H1 (cell line): Measurements from ENCODE around the gene ZNF304. TPM values are rescaled to one million over a fixed set of nuclear protein-coding genes. Genes with fewer than 3 reads are reported as not detected.

Source experiments
- CTCF ChIA-PET: fragments of 300-600 bp; sonication (Branson Sonifier 250); formaldehyde crosslinking; loops from one replicate; lab custom pipeline; 2021; ENCODE audit not compliant: partially characterized antibody; lab: Charles Lee
- POLR2A ChIA-PET: fragments of 300-600 bp; sonication (Branson Sonifier 250); formaldehyde crosslinking; loops from one replicate; lab custom pipeline; 2021; ENCODE audit warnings: inconsistent platforms; ENCODE audit not compliant: partially characterized antibody; lab: Charles Lee
- DNase-seq, 2 experiments: peaks; one replicate each; pipeline versions ENCODE4 v3.0.0 to v3.0.0-alpha.2; 2010 to 2022; ENCODE audit warnings: low spot score in 2 of 2, low read depth in 1 of 2, mixed read lengths in 1 of 2
- FAIRE-seq: peaks from 2 replicates; lab custom pipeline; 2011; peaks lifted over from hg19 to GRCh38; lab: Jason Lieb, UNC
- H2AFZ ChIP-seq: 2 replicates; pipeline ENCODE4 v1.8.1; 2012; ENCODE audit warnings: low read length, inconsistent platforms
- H2AK5ac ChIP-seq: 2 replicates; pipeline ENCODE4 v1.6.1; 2013; ENCODE audit warnings: low read depth, low read length
- H2BK120ac ChIP-seq: replicated peaks from 2 replicates; pipeline ENCODE3; 2013; ENCODE audit warnings: low read depth, low read length, inconsistent platforms
- H2BK12ac ChIP-seq: 2 replicates; pipeline ENCODE4 v1.6.1; 2013; ENCODE audit warnings: low read depth, low read length
- H2BK15ac ChIP-seq: 2 replicates; pipeline ENCODE4 v1.6.1; 2013; ENCODE audit warnings: low read length
- H2BK20ac ChIP-seq: 2 replicates; pipeline ENCODE4 v1.6.1; 2013; ENCODE audit warnings: low read length
- H2BK5ac ChIP-seq: 2 replicates; pipeline ENCODE4 v1.6.1; 2013; ENCODE audit warnings: low read depth, low read length
- H3K14ac ChIP-seq: 2 replicates; pipeline ENCODE4 v1.6.1; 2013; ENCODE audit warnings: inconsistent platforms; ENCODE audit not compliant: insufficient read length
- H3K18ac ChIP-seq: 2 replicates; pipeline ENCODE4 v1.6.1; 2013; ENCODE audit warnings: low read length; ENCODE audit errors: extremely low read depth
- H3K23ac ChIP-seq: 2 replicates; pipeline ENCODE4 v1.6.1; 2013; ENCODE audit warnings: inconsistent platforms; ENCODE audit not compliant: insufficient read length
- H3K23me2 ChIP-seq: 2 replicates; pipeline ENCODE4 v1.6.1; 2013; ENCODE audit warnings: low read depth, low read length
- H3K27ac ChIP-seq: 2 replicates; pipeline ENCODE4 v1.6.1; 2011; ENCODE audit warnings: low read depth, low read length, inconsistent platforms
- H3K27me3 ChIP-seq, 4 experiments: replicated peaks in 1 of 4; 1 replicate in 1 of 4; 2 replicates in 3 of 4; pipeline versions ENCODE4 v1.6.1 to v1.8.1; 2011 to 2013; ENCODE audit warnings: low read length in 3 of 4, mild to moderate bottlenecking in 3 of 4, inconsistent platforms in 2 of 4, mixed read lengths in 2 of 4, moderate library complexity in 1 of 4; ENCODE audit not compliant: control insufficient read depth in 3 of 4, insufficient read depth in 3 of 4; ENCODE audit errors: extremely low read depth in 1 of 4
- H3K36me3 ChIP-seq, 4 experiments: 2 replicates each; pipeline versions ENCODE4 v1.6.1 to v1.8.1; 2011 to 2013; ENCODE audit warnings: mild to moderate bottlenecking in 4 of 4, low read length in 3 of 4, moderate library complexity in 2 of 4, control low read depth in 1 of 4, inconsistent platforms in 1 of 4; ENCODE audit not compliant: insufficient read depth in 4 of 4, control insufficient read depth in 2 of 4
- H3K4ac ChIP-seq: replicated peaks from 2 replicates; pipeline ENCODE3; 2013; ENCODE audit warnings: low read length, low read depth, mixed read lengths, inconsistent platforms; ENCODE audit not compliant: insufficient read length
- H3K4me1 ChIP-seq, 4 experiments: replicated peaks in 1 of 4; 1 replicate in 1 of 4; 2 replicates in 3 of 4; pipeline versions ENCODE4 v1.6.1 to v1.8.1; 2011 to 2013; ENCODE audit warnings: low read length in 3 of 4, inconsistent platforms in 2 of 4, mixed read lengths in 1 of 4; ENCODE audit not compliant: insufficient read depth in 4 of 4, control insufficient read depth in 3 of 4
- H3K4me2 ChIP-seq, 2 experiments: 2 replicates each; pipeline versions ENCODE4 v1.6.1 to v1.8.1; 2011 to 2013; ENCODE audit warnings: low read depth in 2 of 2, low read length in 2 of 2, control low read depth in 1 of 2, inconsistent platforms in 1 of 2, mild to moderate bottlenecking in 1 of 2; ENCODE audit not compliant: insufficient read depth in 1 of 2
- H3K4me3 ChIP-seq, 4 experiments: fragments of 200-600, 300-600 bp in 1 of 4; sonication (generic), shearing (Covaris generic), sonication (Bioruptor Twin) in 1 of 4; 2 replicates each; pipeline versions ENCODE4 v1.5.1 to v1.8.1; 2011 to 2016; ENCODE audit warnings: low read length in 4 of 4, low read depth in 3 of 4, control low read depth in 2 of 4, inconsistent platforms in 2 of 4, mild to moderate bottlenecking in 2 of 4, mixed read lengths in 1 of 4, moderate library complexity in 1 of 4; ENCODE audit not compliant: insufficient read depth in 2 of 4; ENCODE audit errors: extremely low read depth in 1 of 4
- H3K56ac ChIP-seq: replicated peaks from 2 replicates; pipeline ENCODE3; 2013; ENCODE audit warnings: low read depth, mild to moderate bottlenecking, mixed read lengths, low read length, inconsistent platforms; ENCODE audit not compliant: insufficient read length
- H3K79me1 ChIP-seq: 2 replicates; pipeline ENCODE4 v1.6.1; 2013; ENCODE audit warnings: low read depth, low read length, control low read depth
- H3K79me2 ChIP-seq, 2 experiments: 2 replicates each; pipeline versions ENCODE4 v1.6.1 to v1.8.1; 2012 to 2013; ENCODE audit warnings: low read length in 2 of 2, mild to moderate bottlenecking in 2 of 2, inconsistent platforms in 1 of 2; ENCODE audit not compliant: insufficient read depth in 2 of 2, control insufficient read depth in 1 of 2
- H3K9ac ChIP-seq, 4 experiments: replicated peaks in 1 of 4; 1 replicate in 1 of 4; 2 replicates in 3 of 4; pipeline versions ENCODE4 v1.6.1 to v1.8.1; 2011 to 2013; ENCODE audit warnings: low read depth in 3 of 4, low read length in 3 of 4, control low read depth in 2 of 4, mild to moderate bottlenecking in 2 of 4, moderate library complexity in 2 of 4, inconsistent platforms in 1 of 4; ENCODE audit errors: extremely low read depth in 1 of 4
- H3K9me3 ChIP-seq, 2 experiments: 2 replicates each; pipeline versions ENCODE4 v1.6.1 to v1.8.1; 2012 to 2013; ENCODE audit warnings: mild to moderate bottlenecking in 2 of 2, moderate library complexity in 2 of 2, control low read depth in 1 of 2, inconsistent platforms in 1 of 2, low read depth in 1 of 2, low read length in 1 of 2, mixed read lengths in 1 of 2; ENCODE audit not compliant: insufficient read depth in 2 of 2
- H4K20me1 ChIP-seq, 2 experiments: replicated peaks in 1 of 2; 2 replicates each; pipeline versions ENCODE3 to v1.8.1; 2011 to 2013; ENCODE audit warnings: inconsistent platforms in 2 of 2, low read length in 2 of 2, mild to moderate bottlenecking in 1 of 2; ENCODE audit not compliant: insufficient read depth in 2 of 2, control insufficient read depth in 1 of 2
- H4K5ac ChIP-seq: 2 replicates; pipeline ENCODE4 v1.6.1; 2013; ENCODE audit warnings: low read length, low read depth, mixed read lengths, inconsistent platforms; ENCODE audit not compliant: insufficient read length
- H4K8ac ChIP-seq: 2 replicates; pipeline ENCODE4 v1.8.0; 2013; ENCODE audit warnings: mild to moderate bottlenecking, moderate library complexity, low read length, inconsistent platforms; ENCODE audit not compliant: insufficient read depth; ENCODE audit errors: extremely low read depth
- H4K91ac ChIP-seq: replicated peaks from 2 replicates; pipeline ENCODE3; 2013; ENCODE audit warnings: low read length, mixed read lengths, inconsistent platforms; ENCODE audit not compliant: insufficient read length
- BACH1 ChIP-seq: IDR thresholded peaks from 2 replicates; pipeline ENCODE4 v1.6.1; 2012; ENCODE audit warnings: low read length, improper control_type of control experiment
- HDAC2 ChIP-seq, 2 experiments: fragments of 300-600 bp in 1 of 2; sonication (generic) in 1 of 2; IDR thresholded peaks; 2 replicates each; pipeline ENCODE4 v1.6.1; 2011 to 2012; ENCODE audit warnings: low read depth in 2 of 2, low read length in 2 of 2, mild to moderate bottlenecking in 2 of 2, moderate library complexity in 2 of 2, borderline replicate concordance in 1 of 2, inconsistent platforms in 1 of 2
- TCF12 ChIP-seq: IDR thresholded peaks from 2 replicates; pipeline ENCODE4 v1.6.1; 2011; ENCODE audit warnings: low read depth, mild to moderate bottlenecking, low read length
- WGBS, 2 experiments: shearing (Covaris generic) in 1 of 2; methylation state at CpG; one replicate each; pipeline versions ENCODE4 v1.1.6 to v1.1.7; 2013 to 2015; ENCODE audit warnings: low lambda C conversion rate in 2 of 2, mixed read lengths in 2 of 2, inconsistent platforms in 1 of 2, low coverage in 1 of 2, missing lambda C conversion rate in 1 of 2; ENCODE audit not compliant: insufficient replicate concordance in 2 of 2, insufficient coverage in 1 of 2, insufficient read length in 1 of 2; ENCODE audit errors: extremely low coverage in 1 of 2, missing lambda C conversion rate in 1 of 2; 5-methylcytosine and 5-hydroxymethylcytosine counted together
- polyA plus RNA-seq, 7 experiments: library from polyadenylated mRNA; depleted of rRNA in 3 of 7; stranded (reverse) in 5 of 7; unstranded in 2 of 7; fragments of >200 nt in 5 of 7; fragments of 200-250 nt in 2 of 7; gene quantifications; 1 replicate in 5 of 7; 2 replicates in 1 of 7; 4 replicates in 1 of 7; pipeline versions ENCODE4 v1.2.1 to v1.2.3, GENCODE V29; 2011 to 2013; ENCODE audit warnings: missing spikeins in 2 of 7, mixed read lengths in 2 of 7
- total RNA-seq: library from RNA; stranded (reverse); fragmentation: NEBNext Ultra II Directional; extraction: Animal tissue kit (Norgen Biotek cat#: 25700); gene quantifications from 2 replicates; pipeline ENCODE4 v1.2.1, GENCODE V29; 2021

Gene ZNF304
- total and polyA plus RNA-seq, 2 of the 8 experiments (the other 6 are each of a cell fraction or from before 2014, with no cell fraction given), result 4.3 to 10.5 TPM

DNA sequence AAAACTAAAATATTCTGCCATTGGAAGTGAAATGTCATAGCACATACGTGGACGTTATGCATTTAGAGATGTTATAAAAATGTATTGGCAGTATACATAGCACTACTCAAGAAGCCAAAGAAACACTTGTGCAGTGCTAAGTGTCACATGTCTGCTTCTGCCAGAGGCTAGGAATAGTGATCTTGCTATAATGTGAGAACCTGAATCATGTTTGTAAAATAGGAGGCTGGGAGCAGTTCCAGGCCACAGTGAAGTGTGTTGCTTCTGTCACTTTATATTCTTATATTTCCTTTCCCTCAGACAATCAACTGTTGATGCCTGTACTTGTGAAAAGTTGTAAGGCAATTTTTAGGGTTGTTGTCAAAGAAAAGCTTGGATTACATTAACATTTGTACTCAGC, 15.7 kb downstream of the ZNF304 start:
- no peak overlapping the region for H2BK12ac ChIP-seq
- H3K4me3 ChIP-seq, result no peak overlapping the region
- FAIRE-seq (no peak), DNase-seq (no peak)
- ChIA-PET POLR2A (interaction anchor here (1.3 kb wide), 1 partner anchor 23 kb away, joined by 3 read pairs; the partner anchor contains the start of gene ZNF548), CTCF (no interaction called here)
- H3K23me2 ChIP-seq, result peaks cover 9% of the 10 kb centered on the region
- no peak overlapping the region for H2BK15ac ChIP-seq
- H3K18ac ChIP-seq, result no peak overlapping the region
- H3K36me3 ChIP-seq, result no peaks in the 10 kb centered on the region
- no peak overlapping the region for H3K4ac ChIP-seq
- peaks cover 0 to 2% (median 1%) of the 10 kb centered on the region in 4 experiments; a peak in 2 of 7 replicates for H3K4me1 ChIP-seq
- no peak overlapping the region for H3K4me2 ChIP-seq
- WGBS, 2 experiments, result 94% methylated on average over 2 of the region's 2 CpGs; no CpG with 5 or more reads in 1 of the 2 experiments
- no peak overlapping the region for H3K27ac ChIP-seq
- TF ChIP-seq BACH1 (no peak), TCF12 (no peak), HDAC2 (IDR thresholded peaks at IDR 0.05; ENCODE audit: borderline replicate concordance in 1 of 2, low read depth in 2 of 2, low read length in 2 of 2) (no peak)
- H4K20me1 ChIP-seq, result no peaks in the 10 kb centered on the region
- H2BK20ac ChIP-seq, result no peak overlapping the region
- H2BK120ac ChIP-seq, result no peak overlapping the region
- H2AK5ac ChIP-seq, result no peak overlapping the region
- H4K91ac ChIP-seq, result no peak overlapping the region
- no peak overlapping the region for H2BK5ac ChIP-seq
- no peak overlapping the region for H2AFZ ChIP-seq
- H3K9ac ChIP-seq, result no peak overlapping the region
- no peak overlapping the region for H3K14ac ChIP-seq
- H3K23ac ChIP-seq, result no peak overlapping the region
- no peak overlapping the region for H3K56ac ChIP-seq
- no peaks in the 10 kb centered on the region for H3K27me3 ChIP-seq
- H3K79me1 ChIP-seq, result no peaks in the 10 kb centered on the region; the same call in 1 of the 2 replicates
- H4K5ac ChIP-seq, result no peak overlapping the region
- H4K8ac ChIP-seq, result no peak overlapping the region
- peaks cover 0 to 7% of the 10 kb centered on the region in 2 experiments; a peak in 1 of 4 replicates for H3K79me2 ChIP-seq
- peaks cover 0 to 3% of the 10 kb centered on the region in 2 experiments; a peak in 1 of 4 replicates for H3K9me3 ChIP-seq
